Astrocyte of the spinal cord (primary cell): ENCODE data around the gene GPR61.

Experiments
- DNase-seq: peaks from one replicate; pipeline ENCODE4 v3.0.0; 2011; ENCODE audit warnings: low read depth, low spot score
- H3K4me3 ChIP-seq: 2 replicates; pipeline ENCODE4 v1.5.1; 2011; ENCODE audit warnings: low read depth, mild to moderate bottlenecking, low read length, moderate library complexity
- in situ Hi-C: cut with HindIII; loops from 2 replicates; pipeline ENCODE4 v1.10.0; 2017; ENCODE audit warnings: low sequenced_read_pairs
- TF ChIP-seq, protein P1 (sequence below): IDR thresholded peaks from 2 replicates; pipeline ENCODE4 v1.5.1; 2012; ENCODE audit warnings: low read depth, mild to moderate bottlenecking, low read length, inconsistent platforms

The GPR61 gene

DNA sequence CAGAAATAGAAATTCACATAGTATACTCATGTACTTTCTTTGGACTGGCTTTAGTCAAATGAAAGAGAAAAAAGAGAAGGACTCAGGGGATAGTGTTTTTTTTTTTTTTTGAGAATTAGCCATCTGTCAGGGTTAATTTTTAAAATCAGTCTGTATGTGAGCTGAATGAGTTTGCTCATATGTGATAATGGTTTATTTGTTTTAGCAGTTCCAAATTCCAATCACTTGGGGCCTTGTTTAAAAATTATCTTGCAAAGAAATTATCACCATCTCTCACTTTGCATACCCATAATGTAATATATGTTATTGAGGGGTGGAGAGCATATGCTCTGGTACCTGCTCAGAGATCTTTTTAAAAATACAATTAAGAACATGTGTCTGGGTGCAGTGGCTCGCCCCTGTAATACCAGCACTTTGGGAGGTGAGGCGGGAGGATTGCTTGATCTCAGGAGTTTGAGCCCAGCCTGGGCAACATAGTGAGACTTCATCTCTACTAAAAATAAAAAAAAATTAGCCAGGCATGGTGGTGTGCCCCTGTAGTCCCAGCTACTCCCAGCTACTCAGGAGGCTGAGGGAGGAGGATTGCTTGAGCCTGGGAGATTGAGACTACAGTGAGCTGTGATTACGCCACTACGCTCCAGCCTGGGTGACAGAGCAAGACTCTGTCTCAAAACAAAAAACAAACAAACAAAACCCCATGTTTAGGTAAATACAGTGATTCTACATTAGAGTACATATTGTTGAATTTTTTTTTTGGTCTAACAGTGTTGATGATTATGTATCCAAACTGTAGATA, 28.4 kb downstream of the GPR61 start:
- no peak for DNase-seq
- TF ChIP-seq, protein P1, sequence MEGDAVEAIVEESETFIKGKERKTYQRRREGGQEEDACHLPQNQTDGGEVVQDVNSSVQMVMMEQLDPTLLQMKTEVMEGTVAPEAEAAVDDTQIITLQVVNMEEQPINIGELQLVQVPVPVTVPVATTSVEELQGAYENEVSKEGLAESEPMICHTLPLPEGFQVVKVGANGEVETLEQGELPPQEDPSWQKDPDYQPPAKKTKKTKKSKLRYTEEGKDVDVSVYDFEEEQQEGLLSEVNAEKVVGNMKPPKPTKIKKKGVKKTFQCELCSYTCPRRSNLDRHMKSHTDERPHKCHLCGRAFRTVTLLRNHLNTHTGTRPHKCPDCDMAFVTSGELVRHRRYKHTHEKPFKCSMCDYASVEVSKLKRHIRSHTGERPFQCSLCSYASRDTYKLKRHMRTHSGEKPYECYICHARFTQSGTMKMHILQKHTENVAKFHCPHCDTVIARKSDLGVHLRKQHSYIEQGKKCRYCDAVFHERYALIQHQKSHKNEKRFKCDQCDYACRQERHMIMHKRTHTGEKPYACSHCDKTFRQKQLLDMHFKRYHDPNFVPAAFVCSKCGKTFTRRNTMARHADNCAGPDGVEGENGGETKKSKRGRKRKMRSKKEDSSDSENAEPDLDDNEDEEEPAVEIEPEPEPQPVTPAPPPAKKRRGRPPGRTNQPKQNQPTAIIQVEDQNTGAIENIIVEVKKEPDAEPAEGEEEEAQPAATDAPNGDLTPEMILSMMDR, result no peak
- H3K4me3 ChIP-seq, result no peak overlapping the region
- in situ Hi-C loops, result no loop called here

DNA sequence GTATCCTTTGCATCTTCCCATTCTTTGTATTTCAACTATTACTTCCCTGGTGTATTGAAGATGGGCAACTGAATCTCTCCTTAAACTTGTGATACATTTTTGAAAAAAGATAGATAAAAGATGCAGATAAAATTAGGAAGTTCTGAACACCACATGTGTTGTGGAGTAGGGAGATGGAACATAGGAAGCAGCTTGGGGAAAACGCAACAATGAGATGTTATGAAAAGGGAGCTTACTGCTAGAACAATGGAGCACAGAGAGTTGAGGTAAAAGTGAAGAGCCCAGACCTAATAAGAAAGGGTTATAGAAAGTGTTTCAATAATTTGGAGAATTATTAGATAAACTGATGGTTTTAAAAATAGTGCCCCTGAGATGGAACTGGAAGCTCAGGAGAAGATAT, 29.7 kb downstream of the GPR61 start:
- H3K4me3 ChIP-seq, result no peak overlapping the region
- DNase-seq, result no peak
- in situ Hi-C loops, result no loop called here
- TF ChIP-seq, protein P1, result no peak

DNA sequence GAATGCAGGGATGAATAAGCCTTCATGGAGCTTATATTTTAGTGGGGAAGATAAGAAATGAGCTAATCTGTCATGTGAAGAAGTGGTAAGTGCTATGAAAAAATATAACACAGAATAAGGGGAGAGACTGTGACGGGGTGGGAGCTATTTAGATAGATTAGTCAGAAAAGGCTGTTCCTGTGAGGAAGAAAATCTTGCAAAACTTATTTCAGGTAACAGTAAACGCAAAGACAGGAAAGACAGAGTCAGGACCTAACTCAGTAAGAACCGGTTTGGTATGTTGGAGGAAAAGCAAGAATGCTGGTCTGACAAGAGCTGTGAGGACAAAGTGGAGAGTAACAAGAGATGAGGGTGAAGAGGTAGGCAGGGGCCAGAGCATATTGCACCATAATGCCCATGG, 30.7 kb downstream of the GPR61 start:
- in situ Hi-C loops, result no loop called here
- TF ChIP-seq, protein P1, result no peak
- H3K4me3 ChIP-seq, result no peak overlapping the region
- DNase-seq, result no peak

DNA sequence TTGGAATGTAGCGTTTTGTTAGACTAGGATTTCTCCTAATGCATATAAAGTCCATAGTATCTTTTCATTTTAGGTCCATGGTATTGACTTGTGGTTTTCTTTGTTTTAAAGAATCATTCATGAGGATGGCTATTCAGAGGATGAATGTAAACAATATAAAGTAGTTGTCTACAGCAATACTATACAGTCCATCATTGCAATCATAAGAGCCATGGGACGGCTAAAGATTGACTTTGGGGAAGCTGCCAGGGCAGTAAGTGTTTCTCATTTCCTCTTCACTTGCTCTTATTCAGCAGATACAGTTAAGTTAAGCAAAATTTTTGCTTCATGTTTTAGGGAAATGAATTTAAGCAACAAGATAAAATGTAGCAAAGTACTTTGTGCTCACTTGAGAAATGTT, 34.1 kb downstream of the GPR61 start:
- no peak overlapping the region for H3K4me3 ChIP-seq
- TF ChIP-seq, protein P1, result no peak
- DNase-seq, result no peak
- in situ Hi-C loops, result no loop called here

DNA sequence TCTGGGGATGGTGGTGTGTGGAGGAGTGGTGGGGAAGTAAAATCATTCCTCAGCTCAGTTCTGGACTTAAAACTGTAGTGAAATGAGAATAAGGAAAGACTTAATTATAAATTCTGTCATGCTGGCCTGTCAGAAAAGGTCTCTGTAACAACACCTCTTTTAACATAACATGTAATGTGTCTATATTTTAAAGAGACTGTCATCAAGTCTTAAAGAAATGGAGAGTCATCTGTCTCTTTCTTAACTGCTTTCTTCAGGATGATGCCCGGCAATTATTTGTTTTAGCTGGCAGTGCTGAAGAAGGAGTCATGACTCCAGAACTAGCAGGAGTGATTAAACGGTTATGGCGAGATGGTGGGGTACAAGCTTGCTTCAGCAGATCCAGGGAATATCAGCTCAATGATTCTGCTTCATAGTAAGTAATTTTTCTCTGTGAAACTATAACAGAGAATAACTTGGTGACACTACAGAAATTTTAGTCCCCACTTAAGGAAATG, 39.3 kb downstream of the GPR61 start:
- in situ Hi-C loops, result no loop called here
- peak; percentile 28 for DNase-seq
- H3K4me3 ChIP-seq, result no peak overlapping the region
- TF ChIP-seq, protein P1, result no peak

DNA sequence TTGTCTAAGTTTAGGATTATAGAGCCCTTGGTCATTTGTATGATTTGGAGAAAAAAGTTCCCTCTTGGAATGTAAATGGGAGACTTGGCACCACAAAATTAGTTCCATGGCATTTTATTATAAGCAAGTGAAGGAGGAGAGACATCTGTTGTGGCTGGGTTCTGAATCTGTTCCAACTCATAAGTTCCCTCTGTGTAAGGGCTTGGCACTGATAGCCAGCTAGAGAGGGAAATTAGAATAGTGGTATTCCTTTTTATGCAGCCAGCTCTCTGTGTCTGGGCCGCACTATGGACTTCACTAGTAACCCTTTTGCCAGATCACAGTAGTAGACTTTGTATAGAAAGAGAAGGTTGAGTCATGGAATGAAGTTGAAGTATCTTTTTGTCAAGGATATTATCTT, 39.8 kb downstream of the GPR61 start:
- TF ChIP-seq, protein P1, result no peak
- peak; percentile 67 for DNase-seq
- in situ Hi-C loops, result no loop called here

More for the DNA sequence above, 39.8 kb downstream of the GPR61 start:
- no peak overlapping the region for H3K4me3 ChIP-seq
